GM19467 (cell line): ENCODE measurements around the gene TSPEAR.
"Not testable (repeated sequence)": the region's sequence is repeated elsewhere in the genome, so short reads cannot be mapped to it uniquely, and the experiment has no call there.

ENCODE experiments used
- ATAC-seq: cut with Tn5 transposase; IDR thresholded peaks from one replicate; pipeline ENCODE4 v1.9.1; 2021; ENCODE audit warnings: mild to moderate bottlenecking, moderate library complexity; ENCODE audit not compliant: unreplicated experiment

Gene TSPEAR

GRCh38 chr21:44593598-44594405 lies 117.6 kb downstream of the TSPEAR start:
- no peak for ATAC-seq

GRCh38 chr21:44592446-44593311 lies 118.7 kb downstream of the TSPEAR start, which contains the start of gene KRTAP10-6:
Gene KRTAP10-6, minus strand, starts transcription at chr21:44592505. Its CDS starts 21 bp downstream, at chr21:44592484.
- no peak for ATAC-seq

- ATAC-seq: not testable (repeated sequence)
Observed at GRCh38 chr21:44591801-44592130, 119.6 kb downstream of the TSPEAR start.

- not testable (repeated sequence) for ATAC-seq
Observed at GRCh38 chr21:44590897-44591800, 120.2 kb downstream of the TSPEAR start.

- ATAC-seq: no peak
Observed at GRCh38 chr21:44590311-44590721, 121.1 kb downstream of the TSPEAR start.

- no peak for ATAC-seq
Observed at GRCh38 chr21:44589586-44590305, 121.6 kb downstream of the TSPEAR start.

GRCh38 chr21:44589094-44589493 lies 122.3 kb downstream of the TSPEAR start:
- no peak for ATAC-seq

- ATAC-seq: no peak
Observed at GRCh38 chr21:44585892-44586291, 125.5 kb downstream of the TSPEAR start.

- no peak for ATAC-seq
Observed at GRCh38 chr21:44583800-44584147, 127.6 kb downstream of the TSPEAR start.

GRCh38 chr21:44583089-44583799 lies 128.1 kb downstream of the TSPEAR start:
- no peak for ATAC-seq

GRCh38 chr21:44582055-44582454 lies 129.3 kb downstream of the TSPEAR start:
- no peak for ATAC-seq

GRCh38 chr21:44581158-44581557 lies 130.2 kb downstream of the TSPEAR start:
- no peak for ATAC-seq

- not testable (repeated sequence) for ATAC-seq
Observed at GRCh38 chr21:44580231-44580821, 131.0 kb downstream of the TSPEAR start, which contains the start of gene KRTAP10-5. Gene KRTAP10-5, minus strand, starts transcription at chr21:44580604. Its CDS starts 26 bp downstream, at chr21:44580578.

GRCh38 chr21:44579833-44580144 lies 131.6 kb downstream of the TSPEAR start:
- no peak for ATAC-seq

GRCh38 chr21:44579056-44579832 lies 132.1 kb downstream of the TSPEAR start:
- ATAC-seq: no peak

GRCh38 chr21:44578371-44579055 lies 132.9 kb downstream of the TSPEAR start:
- ATAC-seq: no peak

- ATAC-seq: no peak
Observed at GRCh38 chr21:44576025-44576420, 135.3 kb downstream of the TSPEAR start.
